ENCODE measurements around the gene VCAN.

The VCAN gene

DNA sequence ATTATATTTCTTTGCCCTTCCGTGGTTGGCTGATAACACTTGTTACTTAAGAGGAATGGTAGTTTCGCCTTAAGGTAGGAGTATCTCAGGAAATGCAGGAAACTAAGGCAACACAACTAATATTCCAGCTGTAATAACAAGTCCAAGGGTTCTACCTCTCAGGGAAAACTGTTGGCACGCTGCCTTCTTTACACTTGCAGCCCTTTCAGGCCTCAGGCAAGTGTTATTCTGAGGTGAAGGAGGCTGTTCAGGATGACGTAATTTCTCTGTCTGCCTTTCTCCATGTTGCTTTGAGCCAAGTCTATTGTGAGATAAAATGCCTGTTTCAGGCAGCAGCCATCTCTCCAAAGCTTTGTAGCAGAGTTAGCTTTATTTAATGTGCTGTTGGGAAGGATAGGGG lies 38.0 kb downstream of the VCAN start:
- TF ChIP-seq CTCF (IDR thresholded peaks at IDR 0.05; ENCODE audit: insufficient read depth, low read depth, low read length, missing control alignments): no peak
- DNase-seq (ENCODE audit: low read depth): peak; percentile 84
- H3K4me3 ChIP-seq (ENCODE audit: low read length): no peak overlapping the region

DNA sequence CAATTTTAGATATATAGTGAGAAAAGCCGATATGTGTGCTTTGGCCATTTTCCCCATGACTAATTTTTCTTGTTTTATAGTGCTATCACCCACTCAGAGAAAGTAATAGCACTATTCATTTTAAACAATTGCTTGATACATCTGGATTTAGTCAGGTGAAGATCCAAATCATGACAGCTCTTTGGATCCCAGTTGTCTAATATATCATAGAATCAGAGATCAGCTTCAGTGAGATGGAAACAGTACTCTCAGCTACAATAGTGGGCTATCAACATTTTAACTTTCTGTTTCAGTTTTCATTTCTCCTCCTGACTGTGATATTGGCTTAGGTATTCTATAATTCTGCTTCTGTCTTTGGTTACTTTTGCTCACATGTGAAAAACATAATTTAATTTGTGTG lies 38.7 kb downstream of the VCAN start:
- no peak overlapping the region for H3K4me3 ChIP-seq (ENCODE audit: low read length)
- no peak for DNase-seq (ENCODE audit: low read depth)
- TF ChIP-seq CTCF (IDR thresholded peaks at IDR 0.05; ENCODE audit: insufficient read depth, low read depth, low read length, missing control alignments): no peak

GRCh38 chr5:83512061-83512745 lies 40.7 kb downstream of the VCAN start:
- H3K4me3 ChIP-seq (ENCODE audit: low read length): no peak overlapping the region
- TF ChIP-seq CTCF (IDR thresholded peaks at IDR 0.05; ENCODE audit: insufficient read depth, low read depth, low read length, missing control alignments): no peak
- DNase-seq (ENCODE audit: low read depth): no peak

GRCh38 chr5:83513081-83513480 lies 41.5 kb downstream of the VCAN start:
- no peak for TF ChIP-seq CTCF (IDR thresholded peaks at IDR 0.05; ENCODE audit: insufficient read depth, low read depth, low read length, missing control alignments)
- H3K4me3 ChIP-seq (ENCODE audit: low read length): no peak overlapping the region
- no peak for DNase-seq (ENCODE audit: low read depth)

- no peak for DNase-seq (ENCODE audit: low read depth)
Observed at GRCh38 chr5:83513491-83513890, 41.9 kb downstream of the VCAN start.

GRCh38 chr5:83516377-83516776 lies 44.8 kb downstream of the VCAN start:
- TF ChIP-seq CTCF (IDR thresholded peaks at IDR 0.05; ENCODE audit: insufficient read depth, low read depth, low read length, missing control alignments): no peak
- H3K4me3 ChIP-seq (ENCODE audit: low read length): no peak overlapping the region
- DNase-seq (ENCODE audit: low read depth): no peak

More at GRCh38 chr5:83513491-83513890, 41.9 kb downstream of the VCAN start:
- TF ChIP-seq CTCF (IDR thresholded peaks at IDR 0.05; ENCODE audit: insufficient read depth, low read depth, low read length, missing control alignments): no peak
- no peak overlapping the region for H3K4me3 ChIP-seq (ENCODE audit: low read length)

DNA sequence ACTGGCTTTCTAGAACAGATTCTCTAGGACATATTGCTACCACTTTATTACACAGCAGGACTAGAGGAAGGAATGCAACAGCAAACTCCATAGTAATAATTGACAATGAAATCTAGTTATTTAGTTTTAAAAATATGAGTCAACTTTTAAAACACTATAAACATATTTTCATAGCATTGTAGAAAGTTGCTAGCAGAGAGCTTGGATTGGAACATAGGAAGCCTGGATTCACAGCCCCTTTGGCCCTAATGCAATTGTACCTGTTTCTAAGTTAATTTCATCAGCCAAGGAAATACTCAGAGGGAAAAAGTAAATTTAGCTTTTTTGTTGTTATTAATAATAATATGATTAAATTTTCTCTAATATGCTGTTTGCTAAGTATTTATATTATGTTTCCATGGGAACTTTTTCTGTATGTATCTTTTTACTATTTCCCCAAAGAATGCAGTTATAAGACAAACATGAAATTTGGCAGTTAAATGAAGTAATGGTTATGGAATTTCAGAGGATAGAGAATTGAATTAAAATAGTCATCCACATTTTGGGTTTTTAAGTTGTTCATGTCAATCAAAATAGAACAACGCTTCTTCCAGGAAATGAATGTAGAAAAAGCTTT lies 45.6 kb downstream of the VCAN start:
- no peak for TF ChIP-seq CTCF (IDR thresholded peaks at IDR 0.05; ENCODE audit: insufficient read depth, low read depth, low read length, missing control alignments)
- DNase-seq (ENCODE audit: low read depth): no peak
- H3K4me3 ChIP-seq (ENCODE audit: low read length): no peak overlapping the region

Data from epithelial cell of esophagus (primary cell).